ENCODE data around the gene NUP153. TPM values are rescaled to one million over a fixed set of nuclear protein-coding genes. Genes with fewer than 3 reads are reported as not detected.
"Not testable (repeated sequence)": the region's sequence is repeated elsewhere in the genome, so short reads cannot be mapped to it uniquely, and the experiment has no call there.

Gene NUP153
- total RNA-seq = 32.6 TPM

DNA sequence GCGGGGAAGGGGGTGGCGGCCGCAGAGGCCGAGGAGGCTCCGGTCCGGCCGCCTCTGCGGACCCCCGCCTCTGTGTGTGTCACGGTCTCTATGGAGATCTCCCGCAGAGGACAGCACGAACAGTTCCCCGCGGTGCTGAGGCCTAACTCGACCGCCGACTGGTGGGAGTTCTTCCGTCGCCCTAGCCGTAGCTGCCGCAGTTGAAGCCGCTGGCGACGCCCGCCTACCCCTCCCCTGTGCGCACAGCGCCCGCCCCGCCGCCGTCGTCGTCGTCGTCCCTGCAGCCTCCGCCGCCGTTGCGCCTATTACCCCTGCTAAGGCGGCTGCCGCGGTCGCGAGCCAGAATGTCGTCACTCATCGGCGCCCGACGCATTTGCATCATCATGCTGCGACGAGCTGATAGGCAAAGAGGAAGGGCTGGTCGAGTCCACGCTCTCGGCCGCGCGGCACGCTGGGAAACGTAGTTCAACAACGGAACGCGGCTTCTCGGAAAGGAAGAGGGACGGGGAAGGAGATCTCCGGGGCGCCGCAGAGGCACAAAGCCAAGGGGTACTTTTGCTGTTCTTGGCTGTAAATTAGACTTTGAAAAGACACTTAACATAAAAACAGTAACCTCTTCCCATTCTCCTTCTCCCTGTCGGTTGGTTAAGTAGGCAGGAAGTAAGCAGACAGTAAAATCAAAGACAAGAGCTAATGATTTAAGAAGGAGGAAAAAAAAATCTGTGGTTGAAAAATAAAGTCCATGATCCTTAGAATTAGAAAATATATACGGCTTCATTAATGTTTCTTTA, at the start of gene NUP153:
Gene NUP153, minus strand, starts transcription at position 346 of the 791 bp plus-strand sequence. CDS start 538 bp downstream, outside the sequence.
- peak; percentile 98 to 100 (median 99) for DNase-seq (ENCODE audit: low read depth in 2 of 3, low spot score in 2 of 3)

DNA sequence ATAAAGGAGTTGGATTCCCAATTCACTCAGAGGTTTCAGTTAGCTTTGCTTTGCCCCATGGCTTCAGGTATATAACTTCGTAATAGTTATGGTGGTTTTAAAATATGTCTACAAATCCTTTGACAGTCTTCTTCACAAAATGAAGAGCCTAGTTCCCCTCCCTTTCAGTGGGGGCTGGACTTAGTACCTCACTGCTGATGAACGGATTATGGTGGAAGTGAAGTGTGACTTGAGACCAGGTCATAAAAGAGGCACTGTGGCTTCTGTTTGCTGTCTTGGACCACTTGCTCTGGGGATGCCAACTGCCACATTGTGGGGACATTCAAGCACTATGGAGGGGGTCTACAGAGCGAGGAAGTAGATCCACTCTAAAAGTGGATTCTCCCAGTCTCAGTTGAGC, 47.5 kb upstream of the NUP153 start:
- DNase-seq (ENCODE audit: low read depth in 2 of 3, low spot score in 2 of 3) = no peak

DNA sequence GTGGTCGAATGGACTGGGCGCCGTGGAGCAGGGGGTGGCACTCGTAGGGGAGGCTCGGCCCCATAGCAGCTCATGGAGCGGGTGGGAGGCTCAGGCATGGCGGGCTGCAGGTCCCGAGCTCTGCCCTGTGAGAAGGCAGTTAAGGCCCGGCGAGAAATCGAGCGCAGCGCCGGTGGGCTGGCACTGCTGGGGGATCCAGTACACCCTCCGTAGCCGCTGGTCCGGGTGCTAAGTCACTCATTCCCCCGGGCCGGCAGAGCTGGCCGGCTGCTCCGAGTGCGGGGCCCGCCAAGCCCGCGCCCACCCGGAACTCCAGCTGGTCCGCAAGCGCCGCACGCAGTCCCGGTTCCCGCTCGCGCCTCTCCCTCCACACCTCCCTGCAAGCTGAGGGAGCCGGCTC, 38.6 kb upstream of the NUP153 start:
- not testable (repeated sequence) for DNase-seq (ENCODE audit: low read depth in 2 of 3, low spot score in 2 of 3)

DNA sequence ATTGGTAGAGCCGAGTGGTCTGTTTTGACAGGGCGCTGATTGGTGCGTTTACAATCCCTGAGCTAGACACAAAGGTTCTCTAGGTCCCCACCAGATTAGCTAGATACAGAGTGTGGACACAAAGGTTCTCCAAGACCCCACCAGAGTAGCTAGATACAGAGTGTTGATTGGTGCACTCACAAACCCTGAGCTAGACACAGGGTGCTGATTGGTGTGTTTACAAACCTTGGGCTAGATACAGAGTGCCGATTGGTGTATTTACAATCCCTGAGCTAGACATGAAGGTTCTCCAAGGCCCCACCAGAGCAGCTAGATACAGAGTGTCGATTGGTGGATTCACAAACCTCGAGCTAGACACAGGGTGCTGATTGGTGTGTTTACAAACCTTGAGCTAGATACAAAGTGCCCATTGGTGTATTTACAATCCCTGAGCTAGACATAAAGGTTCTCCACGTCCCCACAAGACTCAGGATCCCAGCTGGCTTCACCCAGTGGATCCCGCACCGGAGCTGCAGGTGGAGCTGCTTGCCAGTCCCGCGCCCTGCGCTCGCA, 38.1 kb upstream of the NUP153 start:
- DNase-seq (ENCODE audit: low read depth in 2 of 3, low spot score in 2 of 3) = not testable (repeated sequence)

DNA sequence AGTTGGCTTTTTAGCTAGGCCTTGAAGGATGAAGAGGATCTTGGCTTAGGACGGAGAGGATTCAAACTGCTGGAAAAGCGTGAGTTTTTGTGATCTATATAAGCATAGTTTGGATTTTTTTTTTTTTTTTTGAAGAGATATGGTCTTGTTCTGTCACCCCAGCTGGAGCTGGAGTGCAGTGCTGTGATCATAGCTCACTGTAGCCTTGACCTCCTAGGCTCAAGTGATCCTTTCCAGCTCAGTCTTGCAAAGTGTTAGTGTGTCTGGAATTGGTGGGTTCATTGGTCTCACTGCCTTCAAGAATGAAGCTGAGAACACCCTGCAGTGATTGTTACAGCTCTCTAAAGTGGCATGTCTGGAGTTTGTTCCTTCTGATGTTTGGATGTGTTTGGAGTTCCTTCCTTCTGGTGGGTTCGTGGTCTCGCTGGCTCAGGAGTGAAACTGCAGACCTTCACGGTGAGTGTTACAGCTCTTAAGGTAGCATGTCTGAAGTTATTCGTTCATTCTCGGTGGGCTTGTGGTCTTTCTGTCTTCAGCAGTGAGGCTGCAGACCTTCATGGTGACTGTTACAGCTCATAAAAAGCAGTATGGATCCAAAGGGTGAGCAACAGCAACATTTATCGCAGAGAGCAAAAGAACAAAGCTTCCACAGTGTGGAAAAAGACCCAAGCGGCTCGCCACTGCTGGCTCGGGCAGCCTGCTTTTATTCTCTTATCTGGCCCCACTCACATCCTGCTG, 37.5 kb upstream of the NUP153 start:
- no peak for DNase-seq (ENCODE audit: low read depth in 2 of 3, low spot score in 2 of 3)

DNA sequence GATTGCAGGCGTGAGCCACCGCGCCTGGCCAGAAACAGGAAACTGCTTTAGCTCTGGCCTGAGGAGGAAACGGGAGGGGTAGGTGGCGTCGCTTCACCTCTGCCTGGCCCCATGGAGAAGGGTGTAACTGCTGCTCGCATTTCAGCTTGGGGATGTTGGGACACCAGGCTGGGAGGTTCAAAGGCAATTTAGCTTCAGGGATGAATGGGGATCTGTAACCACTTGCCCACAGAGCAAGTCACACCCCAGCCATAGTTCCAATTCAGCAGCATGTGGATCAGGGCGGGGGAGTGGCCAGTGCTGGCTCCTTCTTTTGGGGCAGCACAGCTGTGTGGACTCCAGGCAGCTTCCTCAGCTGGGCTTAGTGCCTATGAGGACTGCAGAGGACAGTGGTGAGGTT, 34.8 kb upstream of the NUP153 start:
- no peak for DNase-seq (ENCODE audit: low read depth in 2 of 3, low spot score in 2 of 3)

DNA sequence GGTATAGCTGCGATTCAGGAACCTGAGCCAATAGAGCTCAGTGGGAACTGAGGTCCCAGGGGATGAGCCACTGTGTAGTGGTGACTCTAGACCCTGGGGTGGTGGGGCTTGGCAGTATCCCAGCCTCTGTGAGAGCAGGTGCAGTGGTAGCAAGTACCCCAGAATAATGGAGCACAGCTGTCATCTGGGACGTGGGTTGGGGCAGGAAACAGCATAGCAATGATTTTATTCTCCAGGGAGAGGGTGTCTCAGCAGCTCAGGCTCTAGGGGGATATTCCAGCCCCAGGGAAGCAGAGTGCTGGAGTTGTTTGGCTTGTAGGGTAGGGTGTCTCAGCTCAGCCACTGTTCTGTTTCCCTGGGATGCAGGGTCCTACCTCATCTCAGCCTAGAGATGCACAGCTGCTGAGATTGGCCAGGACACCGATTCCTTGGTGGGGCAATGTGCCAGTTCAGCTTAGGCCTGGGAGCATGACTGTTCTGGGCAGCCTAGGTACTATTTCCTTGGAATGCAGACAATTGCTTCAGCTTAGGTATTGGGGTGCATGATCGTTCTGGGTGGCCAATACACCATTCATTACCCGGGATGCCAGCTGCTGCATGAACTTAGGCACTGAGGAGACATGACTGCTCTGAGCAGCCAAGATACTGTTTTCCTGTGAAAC, 34.0 kb upstream of the NUP153 start:
- DNase-seq (ENCODE audit: low read depth in 2 of 3, low spot score in 2 of 3) = no peak

DNA sequence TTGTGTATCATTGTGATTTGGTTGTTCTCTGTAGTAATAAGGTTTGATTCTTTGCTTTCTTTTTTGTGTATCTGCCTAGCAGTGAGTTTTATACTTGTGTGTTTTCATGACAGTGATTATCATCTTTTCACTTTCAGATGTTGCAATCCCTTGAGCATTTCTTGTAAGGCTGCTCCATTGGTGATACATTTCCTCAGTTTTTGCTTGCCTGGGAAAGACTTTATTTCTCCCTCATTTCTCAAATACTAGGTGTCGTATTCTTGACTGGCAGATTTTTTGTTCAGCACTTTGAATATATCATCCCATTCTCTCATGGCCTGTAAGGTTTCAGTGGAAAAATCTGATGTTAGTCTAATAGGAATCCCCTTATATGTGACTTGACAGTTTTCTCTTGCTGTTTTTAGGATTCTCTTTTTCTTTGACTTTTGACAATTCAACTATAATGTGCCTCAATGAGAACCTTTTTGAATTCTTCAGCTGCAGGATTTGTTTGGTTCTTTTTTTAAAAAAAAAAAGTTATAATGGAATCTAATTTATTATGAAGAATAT, 31.1 kb upstream of the NUP153 start:
- no peak for DNase-seq (ENCODE audit: low read depth in 2 of 3, low spot score in 2 of 3)

DNA sequence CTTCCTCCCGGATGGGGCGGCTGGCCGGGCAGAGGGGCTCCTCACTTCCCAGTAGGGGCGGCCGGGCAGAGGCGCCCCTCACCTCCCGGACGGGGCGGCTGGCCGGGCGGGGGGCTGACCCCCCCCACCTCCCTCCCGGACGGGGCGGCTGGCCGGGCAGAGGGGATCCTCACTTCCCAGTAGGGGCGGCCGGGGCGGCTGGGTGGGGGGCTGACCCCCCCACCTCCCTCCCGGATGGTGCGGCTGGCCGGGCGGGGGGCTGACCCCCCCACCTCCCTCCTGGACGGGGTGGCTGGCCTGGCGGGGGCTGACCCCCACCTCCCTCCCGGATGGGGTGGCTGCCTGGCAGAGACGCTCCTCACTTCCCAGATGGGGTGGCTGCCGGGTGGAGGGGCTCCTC, 28.6 kb upstream of the NUP153 start:
- DNase-seq (ENCODE audit: low read depth in 2 of 3, low spot score in 2 of 3) = not testable (repeated sequence)

DNA sequence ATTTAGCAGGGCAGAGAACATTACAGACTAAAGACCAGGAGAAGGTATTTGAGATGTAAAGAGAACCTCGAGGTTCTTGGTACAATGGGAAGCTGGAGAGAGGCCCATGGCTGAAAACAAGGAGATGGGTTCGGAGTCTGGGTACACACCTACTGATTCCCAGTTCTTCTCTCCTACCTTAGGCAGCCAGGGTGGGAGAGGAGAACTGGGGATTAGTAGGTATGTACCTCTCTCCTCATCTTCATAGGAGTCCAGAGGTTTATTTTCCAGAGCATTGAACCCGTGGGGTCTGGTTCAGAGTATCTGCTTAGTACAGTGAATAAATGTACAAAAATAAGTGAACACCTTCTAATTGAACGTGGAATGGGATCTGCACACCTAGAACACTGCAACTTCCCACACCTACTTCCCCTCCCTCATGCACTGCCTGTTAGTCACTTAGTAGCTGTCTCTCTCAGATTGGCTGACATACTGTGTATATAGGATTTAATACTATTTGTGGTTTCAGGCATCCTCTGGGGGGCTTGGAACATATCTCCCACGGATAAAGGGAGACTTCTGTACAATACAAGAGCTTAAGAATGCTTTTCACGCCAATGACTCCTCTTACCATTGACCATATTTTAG, 23.5 kb upstream of the NUP153 start:
- no peak for DNase-seq (ENCODE audit: low read depth in 2 of 3, low spot score in 2 of 3)

DNA sequence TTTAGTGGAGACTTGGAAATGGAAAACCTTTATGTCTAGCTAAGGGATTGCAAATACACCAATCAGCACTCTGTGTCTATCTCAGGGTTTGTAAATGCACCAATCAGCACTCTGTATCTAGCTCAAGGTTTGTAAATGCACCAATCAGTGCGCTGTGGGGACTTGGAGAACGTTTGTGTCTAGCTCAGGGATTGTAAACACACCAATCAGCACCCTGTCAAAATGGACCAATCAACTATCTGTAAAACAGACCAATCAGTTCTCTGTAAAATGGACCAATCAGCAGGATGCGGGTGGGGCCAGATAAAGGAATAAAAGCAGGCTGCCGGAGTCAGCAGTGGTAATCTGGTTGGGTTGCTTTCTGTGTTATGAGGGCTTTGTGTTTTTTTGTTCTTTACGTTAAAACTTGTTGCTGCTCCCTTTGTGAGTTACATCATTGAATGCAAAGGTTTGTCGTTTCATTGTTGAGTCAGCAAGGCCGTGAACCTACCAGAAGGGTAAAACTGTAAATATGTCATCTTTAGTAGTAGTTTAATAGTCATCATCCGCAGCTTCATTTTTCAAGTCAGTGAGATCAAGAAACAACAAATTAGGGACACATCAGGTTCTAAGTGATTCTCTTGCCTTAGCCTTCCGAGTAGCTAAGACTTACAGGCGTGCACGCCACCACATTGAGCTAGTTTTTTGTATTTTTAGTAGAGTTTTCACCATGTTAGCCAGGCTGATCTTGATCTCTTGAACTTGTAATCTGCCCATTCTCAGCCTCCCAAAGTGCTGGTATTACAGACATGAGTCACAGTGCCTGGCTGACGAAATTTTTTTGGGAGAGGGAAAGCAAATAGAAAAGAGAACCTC, 22.7 kb upstream of the NUP153 start:
- DNase-seq (ENCODE audit: low read depth in 2 of 3, low spot score in 2 of 3) = no peak

DNA sequence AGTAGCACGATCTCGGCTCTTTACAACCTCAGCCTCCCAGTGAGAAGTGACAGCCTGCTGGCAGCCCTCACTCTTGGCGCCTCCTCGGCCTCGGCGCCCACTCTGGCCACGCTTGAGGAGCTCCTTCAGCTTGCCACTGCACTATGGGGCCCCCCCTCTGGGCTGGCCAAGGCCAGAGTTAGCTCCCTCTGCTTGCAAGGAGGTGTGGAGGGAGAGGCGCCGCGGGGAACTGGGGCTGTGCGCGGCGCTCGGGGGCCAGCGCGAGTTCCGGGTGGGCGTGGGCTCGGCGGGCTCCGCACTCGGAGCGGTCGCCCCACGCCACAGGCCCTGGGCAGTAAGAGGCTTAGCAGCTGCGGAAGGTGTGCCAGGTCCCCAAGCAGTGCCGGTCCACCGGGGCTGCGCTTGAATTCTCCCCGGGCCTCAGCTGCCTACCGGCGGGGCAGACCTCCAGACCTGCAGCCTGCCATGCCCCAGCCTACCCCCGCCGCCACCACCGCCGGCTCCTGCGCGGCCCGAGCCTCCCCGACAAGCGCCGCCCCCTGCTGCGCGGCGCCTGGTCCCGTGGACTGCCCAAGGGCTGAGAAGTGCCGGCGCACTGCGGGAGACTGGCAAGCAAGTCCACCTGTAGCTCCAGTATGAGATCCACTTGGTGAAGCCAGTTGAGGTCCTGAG, 22.0 kb upstream of the NUP153 start:
- no peak for DNase-seq (ENCODE audit: low read depth in 2 of 3, low spot score in 2 of 3)

DNA sequence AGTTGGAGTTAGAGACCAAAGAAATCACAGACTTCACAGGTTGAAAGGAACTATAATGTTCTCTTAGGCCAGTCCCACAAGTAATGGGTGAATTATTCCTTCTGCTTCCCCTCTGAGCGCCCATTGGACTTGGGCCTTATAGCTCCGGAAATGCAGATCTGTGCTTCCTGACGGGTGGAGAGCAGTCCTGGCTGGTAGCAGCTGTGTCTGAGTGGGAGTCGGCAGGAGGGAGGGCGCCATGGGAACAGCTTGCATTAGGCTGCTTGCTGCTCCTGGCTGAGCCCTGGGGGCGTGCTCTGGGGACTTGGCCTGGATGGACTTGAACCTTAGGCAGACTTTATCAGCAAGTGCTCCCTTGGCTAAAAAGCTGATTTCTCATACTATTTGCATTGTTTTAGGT, 18.4 kb upstream of the NUP153 start:
- DNase-seq (ENCODE audit: low read depth in 2 of 3, low spot score in 2 of 3) = peak in 2 of 3 donors; percentile 10 to 46

DNA sequence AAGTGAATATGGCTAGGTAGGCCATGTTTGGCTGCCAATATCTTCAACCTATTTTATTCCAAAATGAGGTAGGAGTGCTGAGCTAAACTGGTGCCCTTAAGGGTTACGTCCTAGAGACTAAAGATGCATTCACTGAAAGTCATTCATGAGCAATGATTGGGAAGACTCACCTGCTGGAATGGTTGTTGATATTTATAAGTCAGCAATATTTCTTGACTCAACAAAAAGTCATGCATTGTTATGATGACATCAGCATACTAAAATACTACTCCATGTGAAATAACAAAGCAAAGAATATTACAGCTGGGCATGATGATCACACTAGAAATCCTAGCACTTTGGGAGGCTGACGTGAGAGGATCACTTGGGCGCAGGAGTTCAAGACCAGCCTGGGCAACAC, 17.6 kb upstream of the NUP153 start:
- no peak for DNase-seq (ENCODE audit: low read depth in 2 of 3, low spot score in 2 of 3)

DNA sequence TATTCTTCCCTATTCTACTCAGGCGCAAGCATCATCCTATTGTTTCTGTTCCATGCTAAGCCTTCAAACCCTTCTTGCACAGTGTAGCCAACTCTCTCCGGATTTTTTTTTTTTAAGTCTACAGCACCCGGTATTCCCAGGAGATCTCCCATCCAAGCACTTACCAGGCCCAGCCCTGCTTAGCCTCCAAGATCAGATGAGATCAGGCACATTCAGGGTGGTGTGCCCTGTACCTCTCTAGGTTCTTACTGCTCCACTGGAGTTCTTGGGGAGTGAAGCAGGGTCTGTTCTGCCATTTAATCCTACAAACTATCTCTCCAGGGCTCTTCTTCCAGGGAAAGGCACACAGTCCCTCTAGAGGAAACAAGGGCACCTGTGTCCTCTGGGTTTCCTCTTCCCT, 14.9 kb upstream of the NUP153 start:
- no peak for DNase-seq (ENCODE audit: low read depth in 2 of 3, low spot score in 2 of 3)

DNA sequence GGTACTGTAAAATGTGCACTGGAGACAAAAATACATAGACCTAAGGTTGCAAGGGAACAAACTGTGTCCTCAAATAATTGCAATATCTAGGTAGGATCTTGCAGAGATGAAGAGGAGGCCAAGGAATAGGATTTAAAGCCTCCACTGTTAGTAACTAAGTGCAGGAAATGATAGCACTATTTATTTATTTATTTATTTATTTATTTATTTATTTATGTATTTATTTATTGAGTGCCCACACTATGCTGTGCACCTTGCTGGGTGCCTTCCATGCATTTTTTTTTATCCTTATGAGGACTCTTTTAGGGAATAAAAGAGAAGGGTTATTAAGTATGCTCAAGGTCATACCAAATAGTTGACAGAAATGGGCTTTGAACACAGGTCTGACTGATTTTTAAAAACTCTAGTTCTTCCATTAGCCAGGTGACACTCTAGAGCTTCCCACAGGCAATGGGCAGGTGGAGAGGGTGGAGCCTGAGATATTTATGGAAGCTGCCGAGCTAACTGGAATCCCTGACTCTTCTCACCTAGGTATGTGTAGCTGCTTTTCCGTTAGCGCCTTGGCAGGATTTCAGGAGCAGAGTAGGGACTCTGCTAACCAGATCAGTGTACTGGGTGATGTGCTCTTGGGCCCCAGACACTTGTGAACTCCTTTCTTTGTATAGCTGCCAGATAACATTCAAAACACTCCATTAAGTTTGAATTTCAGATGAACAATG, 12.8 kb upstream of the NUP153 start:
- DNase-seq (ENCODE audit: low read depth in 2 of 3, low spot score in 2 of 3) = no peak

DNA sequence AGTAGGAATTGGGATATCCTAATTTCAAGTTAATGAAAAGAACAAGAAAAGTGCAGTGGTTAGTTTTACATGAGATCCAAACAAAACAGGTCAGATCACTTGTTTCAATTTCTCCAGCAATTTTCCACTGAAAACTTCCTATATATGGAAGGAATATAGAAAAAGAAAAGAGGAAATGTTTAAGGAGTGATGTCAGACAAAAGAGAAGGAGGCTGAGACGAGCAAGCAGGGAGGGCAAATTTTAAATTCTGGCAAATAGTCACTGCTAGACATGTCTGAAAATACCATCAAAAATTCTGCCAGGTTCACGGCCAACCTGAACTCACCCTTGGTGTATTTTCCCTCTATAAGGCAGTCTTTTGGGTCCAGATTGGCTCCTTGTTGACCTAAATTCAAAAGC, 9.5 kb upstream of the NUP153 start:
- no peak for DNase-seq (ENCODE audit: low read depth in 2 of 3, low spot score in 2 of 3)

Measured in hematopoietic multipotent progenitor cell (in vitro differentiated cells).